ENCODE data around the gene CFAP20DC. TPM values are rescaled to one million over a fixed set of nuclear protein-coding genes. Genes with fewer than 3 reads are reported as not detected.

CFAP20DC gene
- total and polyA plus RNA-seq, 2 of the 13 experiments (the other 11 are each of a cell fraction or from before 2014, with no cell fraction given), result not detected

GRCh38 chr3:59046839-59047238, 3.0 kb downstream of the CFAP20DC start (continued):
- no peak for TF ChIP-seq FOXK2 (IDR thresholded peaks at IDR 0.05)
- no peak for TF ChIP-seq RARG (CRISPR knock-in tag; IDR thresholded peaks at IDR 0.05; ENCODE audit: low read depth)
- TF ChIP-seq CBFB (CRISPR knock-in tag; IDR thresholded peaks at IDR 0.05), result no peak
- no peak for TF ChIP-seq ZBTB8A (CRISPR knock-in tag; IDR thresholded peaks at IDR 0.05; ENCODE audit: borderline replicate concordance, low read depth)
- no peak for TF ChIP-seq ZNF501 (CRISPR knock-in tag; IDR thresholded peaks at IDR 0.05)
- TF ChIP-seq NFE2L2 (IDR thresholded peaks at IDR 0.05; ENCODE audit: low read length), result no peak
- TF ChIP-seq ELF1 (CRISPR knock-in tag; IDR thresholded peaks at IDR 0.05), result no peak
- no peak for TF ChIP-seq ZNF101 (CRISPR knock-in tag; IDR thresholded peaks at IDR 0.05; ENCODE audit: borderline replicate concordance, low read depth)

- no peaks in the 10 kb centered on the region for H3K9me3 ChIP-seq (ENCODE audit: low read length)
- ATAC-seq (no peak), DNase-seq (ENCODE audit: low spot score) (no peak), FAIRE-seq (no peak)
- no peaks in the 10 kb centered on the region for H4K20me1 ChIP-seq (ENCODE audit: insufficient read depth, low read length)
- H3K4me3 ChIP-seq (replicated peaks in 1 of 3; ENCODE audit: insufficient read depth in 1 of 3, low read depth in 2 of 3, low read length in 3 of 3), result no peak overlapping the region
- ChIA-PET POLR2A (no interaction called here), CTCF (ENCODE audit: low intra/inter-chr PET ratio, low total read pairs) (no interaction called here)
- no peak overlapping the region for H2AFZ ChIP-seq (ENCODE audit: low read length)
- BruUV-seq (replicated peaks), result no TSS peak
- H3K9ac ChIP-seq (ENCODE audit: insufficient read depth, low read depth, low read length), result no peak overlapping the region
- no peaks in the 10 kb centered on the region for H3K36me3 ChIP-seq (replicated peaks in 1 of 2; ENCODE audit: control insufficient read depth in 1 of 2, insufficient read depth in 2 of 2, low read length in 2 of 2)
- in situ Hi-C loops (cut with HindIII; ENCODE audit: extremely low pct_ligation_motif_present, low pct_unique_long_range_greater_than_20kb) (no loop called here), intact Hi-C loops (cut with micrococcal nuclease; ENCODE audit: unreplicated experiment) (no loop called here)
- no peaks in the 10 kb centered on the region; a peak in 1 of 5 replicates for H3K27me3 ChIP-seq (ENCODE audit: control insufficient read depth in 1 of 2, insufficient read depth in 2 of 2, low read length in 2 of 2)
- H3K79me2 ChIP-seq (ENCODE audit: insufficient read depth, low read length), result no peaks in the 10 kb centered on the region
- no peaks in the 10 kb centered on the region for H3K4me1 ChIP-seq (ENCODE audit: insufficient read depth, low read length)
- no peak overlapping the region for H3K4me2 ChIP-seq (ENCODE audit: low read depth, low read length)
- WGBS (ENCODE audit: low lambda C conversion rate), result 43% methylated on average over 2 of the region's 2 CpGs
- H3K27ac ChIP-seq (ENCODE audit: extremely low read length, insufficient read depth, low read length), result no peak overlapping the region
- TF ChIP-seq KAT8 (CRISPR knock-in tag; IDR thresholded peaks at IDR 0.05) (no peak), GPN1 (CRISPR knock-in tag; IDR thresholded peaks at IDR 0.05; ENCODE audit: borderline replicate concordance) (no peak), ZNF766 (CRISPR knock-in tag; IDR thresholded peaks at IDR 0.05; ENCODE audit: borderline replicate concordance) (no peak), ZNF629 (CRISPR knock-in tag; conservative IDR thresholded peaks at IDR 0.05) (no peak), ZC3H13 (CRISPR knock-in tag; IDR thresholded peaks at IDR 0.05) (no peak), ATF6 (CRISPR knock-in tag; conservative IDR thresholded peaks at IDR 0.05) (no peak), ZNF772 (CRISPR knock-in tag; IDR thresholded peaks at IDR 0.05) (no peak), ZFP90 (CRISPR knock-in tag; IDR thresholded peaks at IDR 0.05; ENCODE audit: borderline replicate concordance) (no peak), FIP1L1 (IDR thresholded peaks at IDR 0.05; ENCODE audit: borderline replicate concordance, insufficient read depth, low read depth, low read length) (no peak), GMEB2 (CRISPR knock-in tag; IDR thresholded peaks at IDR 0.05; ENCODE audit: low read depth) (no peak), HNRNPLL (IDR thresholded peaks at IDR 0.05; ENCODE audit: low read depth, low read length, poor library complexity, severe bottlenecking) (no peak), ZFP37 (CRISPR knock-in tag; IDR thresholded peaks at IDR 0.05; ENCODE audit: borderline replicate concordance) (no peak), NCOA1 (CRISPR knock-in tag; IDR thresholded peaks at IDR 0.05) (no peak), ZNF776 (CRISPR knock-in tag; IDR thresholded peaks at IDR 0.05) (no peak)
Measured at GRCh38 chr3:59043391-59043790, 6.4 kb downstream of the CFAP20DC start.

All from HepG2 (cell line).